ENCODE data around the gene ULK1.

ULK1 gene

DNA sequence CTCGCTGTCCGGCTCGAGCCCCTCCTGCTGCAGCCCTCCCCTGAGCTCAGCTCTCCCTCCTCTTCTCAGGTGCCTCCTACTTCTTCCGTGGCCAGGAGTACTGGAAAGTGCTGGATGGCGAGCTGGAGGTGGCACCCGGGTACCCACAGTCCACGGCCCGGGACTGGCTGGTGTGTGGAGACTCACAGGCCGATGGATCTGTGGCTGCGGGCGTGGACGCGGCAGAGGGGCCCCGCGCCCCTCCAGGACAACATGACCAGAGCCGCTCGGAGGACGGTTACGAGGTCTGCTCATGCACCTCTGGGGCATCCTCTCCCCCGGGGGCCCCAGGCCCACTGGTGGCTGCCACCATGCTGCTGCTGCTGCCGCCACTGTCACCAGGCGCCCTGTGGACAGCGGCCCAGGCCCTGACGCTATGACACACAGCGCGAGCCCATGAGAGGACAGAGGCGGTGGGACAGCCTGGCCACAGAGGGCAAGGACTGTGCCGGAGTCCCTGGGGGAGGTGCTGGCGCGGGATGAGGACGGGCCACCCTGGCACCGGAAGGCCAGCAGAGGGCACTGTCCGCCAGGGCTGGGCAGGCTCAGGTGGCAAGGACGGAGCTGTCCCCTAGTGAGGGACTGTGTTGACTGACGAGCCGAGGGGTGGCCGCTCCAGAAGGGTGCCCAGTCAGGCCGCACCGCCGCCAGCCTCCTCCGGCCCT is 43.4 kb upstream of the ULK1 start:
- TF ChIP-seq, protein P1, sequence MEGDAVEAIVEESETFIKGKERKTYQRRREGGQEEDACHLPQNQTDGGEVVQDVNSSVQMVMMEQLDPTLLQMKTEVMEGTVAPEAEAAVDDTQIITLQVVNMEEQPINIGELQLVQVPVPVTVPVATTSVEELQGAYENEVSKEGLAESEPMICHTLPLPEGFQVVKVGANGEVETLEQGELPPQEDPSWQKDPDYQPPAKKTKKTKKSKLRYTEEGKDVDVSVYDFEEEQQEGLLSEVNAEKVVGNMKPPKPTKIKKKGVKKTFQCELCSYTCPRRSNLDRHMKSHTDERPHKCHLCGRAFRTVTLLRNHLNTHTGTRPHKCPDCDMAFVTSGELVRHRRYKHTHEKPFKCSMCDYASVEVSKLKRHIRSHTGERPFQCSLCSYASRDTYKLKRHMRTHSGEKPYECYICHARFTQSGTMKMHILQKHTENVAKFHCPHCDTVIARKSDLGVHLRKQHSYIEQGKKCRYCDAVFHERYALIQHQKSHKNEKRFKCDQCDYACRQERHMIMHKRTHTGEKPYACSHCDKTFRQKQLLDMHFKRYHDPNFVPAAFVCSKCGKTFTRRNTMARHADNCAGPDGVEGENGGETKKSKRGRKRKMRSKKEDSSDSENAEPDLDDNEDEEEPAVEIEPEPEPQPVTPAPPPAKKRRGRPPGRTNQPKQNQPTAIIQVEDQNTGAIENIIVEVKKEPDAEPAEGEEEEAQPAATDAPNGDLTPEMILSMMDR (IDR thresholded peaks at IDR 0.05): no peak
- no peak for TF ChIP-seq ZFX (IDR thresholded peaks at IDR 0.05; ENCODE audit: borderline replicate concordance)
- H3K27ac ChIP-seq: no peak overlapping the region

DNA sequence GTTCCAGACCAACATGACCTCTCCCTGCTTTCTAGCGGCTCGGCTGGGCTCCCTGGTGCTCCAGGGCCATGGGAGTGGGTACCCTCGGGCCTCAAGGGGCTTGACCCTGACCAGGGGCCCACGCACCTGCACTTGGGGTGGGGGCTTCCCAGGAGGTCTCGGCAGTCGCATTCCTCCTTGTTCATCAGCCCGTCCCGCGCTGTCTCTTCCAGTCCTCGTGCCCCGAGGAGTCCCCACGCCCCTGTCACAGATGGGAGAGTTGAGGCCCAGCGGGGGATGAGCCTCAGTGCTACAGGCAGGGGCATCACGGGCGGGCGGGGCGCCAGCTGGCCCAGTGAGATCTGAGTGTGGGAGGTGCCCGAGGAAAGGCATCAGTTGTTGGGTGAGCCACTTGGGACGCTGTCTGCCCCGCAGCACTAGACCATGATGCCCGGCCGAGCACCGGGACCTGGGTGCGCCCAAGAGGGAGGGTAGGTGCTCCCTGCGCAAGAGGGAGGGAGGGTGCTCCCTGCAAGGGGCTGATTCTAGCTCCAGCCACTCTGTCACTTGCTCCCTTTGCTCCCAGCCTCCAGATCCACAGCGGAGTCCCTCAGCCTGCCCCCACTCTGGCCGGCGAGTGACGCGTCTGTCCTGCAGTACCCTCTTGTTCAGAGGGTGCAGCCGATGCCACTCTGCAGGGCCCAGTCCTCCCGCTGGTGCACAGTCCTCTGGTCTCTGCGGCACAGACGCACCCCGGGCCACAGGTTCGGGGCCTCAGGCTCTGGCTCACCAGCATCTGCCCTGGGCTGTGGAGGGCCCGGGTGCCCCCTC is 42.5 kb upstream of the ULK1 start:
- TF ChIP-seq, protein P1 (IDR thresholded peaks at IDR 0.05): no peak
- no peak for TF ChIP-seq ZFX (IDR thresholded peaks at IDR 0.05; ENCODE audit: borderline replicate concordance)

DNA sequence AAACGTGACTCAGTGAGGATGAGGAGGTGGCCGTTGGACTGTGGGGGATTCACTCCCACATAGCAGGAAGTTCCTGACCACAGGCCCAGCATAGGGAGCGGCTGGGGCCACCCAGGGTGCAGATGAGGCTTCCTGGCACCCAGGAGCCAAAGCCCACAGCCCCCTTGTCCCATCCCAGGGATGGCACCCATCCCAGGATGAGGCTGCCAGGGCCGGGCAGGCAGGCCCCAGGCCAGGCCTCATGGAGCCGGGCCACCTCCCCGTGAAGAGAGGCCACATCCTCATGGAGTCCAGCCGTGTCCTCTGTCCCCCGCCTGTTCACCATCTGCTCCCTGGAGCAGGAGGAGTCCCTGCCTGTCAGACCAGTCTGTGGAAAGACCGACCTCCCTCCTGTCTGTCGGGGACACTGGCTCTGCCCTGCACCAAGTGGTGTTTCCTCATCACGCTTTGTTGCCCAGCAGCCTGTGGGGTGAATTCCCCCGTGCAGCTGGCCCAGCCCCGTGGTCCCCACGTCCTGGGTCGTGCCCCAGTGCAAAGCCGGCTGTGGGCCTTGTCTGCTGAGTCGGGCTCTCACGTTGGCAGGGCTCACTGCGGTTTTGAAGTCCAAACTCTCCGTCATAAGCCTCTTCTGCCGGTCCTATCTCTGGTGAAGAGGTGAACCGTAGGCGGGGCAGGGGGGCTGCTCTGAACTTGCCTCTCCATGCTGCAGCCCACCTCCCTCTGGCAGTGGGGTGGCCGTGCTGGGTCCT is 41.7 kb upstream of the ULK1 start:
- no peak overlapping the region for H3K27ac ChIP-seq
- TF ChIP-seq ZFX (IDR thresholded peaks at IDR 0.05; ENCODE audit: borderline replicate concordance): no peak
- TF ChIP-seq, protein P1 (IDR thresholded peaks at IDR 0.05): no peak

More for the DNA sequence above, 42.5 kb upstream of the ULK1 start:
- H3K27ac ChIP-seq: no peak overlapping the region

DNA sequence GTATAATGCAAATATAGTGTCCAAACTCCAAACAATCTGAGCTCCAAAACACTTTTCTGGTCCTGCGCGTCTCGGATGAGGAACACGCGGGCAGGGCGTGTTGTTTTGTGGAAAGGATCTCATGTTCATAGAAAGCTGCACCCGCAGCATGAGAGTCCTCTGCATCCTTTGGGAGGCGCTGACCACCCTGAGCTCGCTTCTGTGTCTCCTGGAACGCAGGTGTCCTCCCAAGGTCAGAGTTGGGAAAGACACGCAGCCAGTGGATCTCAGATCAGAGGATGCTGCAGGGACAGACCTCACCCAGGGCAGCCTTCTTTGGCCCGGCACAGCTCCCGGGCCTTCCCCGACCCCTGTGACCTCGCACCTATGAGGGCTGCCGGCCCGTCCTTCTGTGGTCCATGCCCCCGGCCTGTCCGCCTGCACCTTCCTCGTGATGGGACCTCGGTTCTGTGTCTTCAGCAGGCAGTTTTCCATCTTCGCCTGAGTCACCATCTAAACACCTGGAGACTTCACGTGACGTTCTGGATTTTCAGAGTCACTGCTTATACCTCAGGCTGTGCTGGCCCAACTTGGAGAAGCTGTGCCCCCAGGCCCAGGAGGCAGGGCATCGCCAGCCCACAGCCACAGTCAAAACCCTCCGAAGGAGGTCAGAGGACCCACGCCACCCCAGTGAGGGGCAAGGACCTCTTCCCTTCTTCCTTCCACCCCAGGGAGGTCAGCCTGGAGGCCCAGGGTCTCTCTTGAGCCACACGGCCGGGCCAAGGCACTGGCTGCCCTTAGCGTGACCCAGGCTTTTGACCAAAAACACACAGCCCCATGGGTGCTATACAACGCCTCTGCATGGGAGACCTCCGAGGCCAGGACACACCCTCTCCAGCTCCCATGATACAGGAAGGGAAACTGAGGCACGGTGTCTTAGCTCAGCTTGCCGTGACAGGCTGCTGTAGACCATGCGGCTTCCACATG is 40.3 kb upstream of the ULK1 start:
- TF ChIP-seq, protein P1 (IDR thresholded peaks at IDR 0.05): no peak
- TF ChIP-seq ZFX (IDR thresholded peaks at IDR 0.05; ENCODE audit: borderline replicate concordance): no peak
- H3K27ac ChIP-seq: no peak overlapping the region

DNA sequence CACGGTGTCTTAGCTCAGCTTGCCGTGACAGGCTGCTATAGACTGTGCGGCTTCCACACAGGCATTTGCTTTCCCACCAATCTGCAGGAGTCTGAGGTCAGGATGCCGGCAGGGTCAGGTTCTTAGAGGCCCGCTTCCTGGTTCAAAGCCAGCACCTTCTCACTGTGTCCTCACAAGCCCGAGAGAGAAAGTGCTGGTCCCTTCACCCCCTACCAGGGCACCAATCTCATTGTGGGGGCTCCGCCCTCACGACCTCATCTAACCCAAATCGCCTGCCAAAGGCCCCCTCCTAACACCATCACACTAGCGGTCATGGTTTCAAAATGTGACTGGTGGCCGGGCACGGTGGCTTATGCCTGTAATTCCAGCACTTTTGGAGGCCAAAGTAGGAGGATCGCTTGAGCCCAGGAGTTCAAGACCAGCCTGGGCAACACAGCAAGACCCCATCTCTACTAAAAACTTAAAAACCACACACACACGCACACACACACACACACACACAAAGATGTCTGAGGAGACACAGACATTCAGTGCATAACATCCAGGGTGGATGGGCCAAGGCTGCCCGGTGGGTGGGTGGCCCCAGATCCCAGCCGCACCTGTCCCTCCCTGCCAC is 39.5 kb upstream of the ULK1 start:
- TF ChIP-seq ZFX (IDR thresholded peaks at IDR 0.05; ENCODE audit: borderline replicate concordance): no peak
- TF ChIP-seq, protein P1 (IDR thresholded peaks at IDR 0.05): no peak
- no peak overlapping the region for H3K27ac ChIP-seq

DNA sequence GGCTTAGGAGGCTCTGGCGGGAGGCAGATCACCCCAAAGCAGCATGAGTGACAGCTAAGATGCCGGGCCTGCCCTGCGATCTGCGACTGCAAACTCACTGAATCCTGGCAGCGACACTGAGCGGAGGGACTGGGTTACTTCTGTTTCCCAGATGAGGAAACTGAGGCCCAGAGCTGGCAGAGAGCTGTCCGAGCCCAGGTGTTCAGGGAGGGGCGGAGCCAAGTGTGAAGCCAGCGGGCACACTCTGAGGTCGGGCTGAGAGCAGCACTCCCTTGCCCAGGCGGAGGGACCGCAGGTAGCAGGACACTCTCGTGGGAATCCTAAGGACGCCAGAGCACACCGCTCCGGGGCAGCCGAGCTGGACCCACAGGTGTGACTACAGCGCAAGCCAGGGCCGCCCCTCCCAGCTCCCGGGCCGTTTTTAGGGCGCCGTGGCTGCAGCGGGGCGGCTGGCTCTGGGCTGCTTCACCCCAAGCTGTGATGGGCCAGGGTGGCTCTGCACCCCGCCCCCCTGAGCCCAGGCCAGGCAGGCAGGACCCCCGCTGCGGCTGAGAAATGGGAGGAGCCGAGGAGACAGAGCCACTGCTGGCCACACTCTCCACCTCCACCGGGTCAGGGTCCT is 38.8 kb upstream of the ULK1 start:
- TF ChIP-seq, protein P1 (IDR thresholded peaks at IDR 0.05): no peak
- TF ChIP-seq ZFX (IDR thresholded peaks at IDR 0.05; ENCODE audit: borderline replicate concordance): no peak
- no peak overlapping the region for H3K27ac ChIP-seq
